ENCODE measurements around the gene ZNF57.

The ZNF57 gene

DNA sequence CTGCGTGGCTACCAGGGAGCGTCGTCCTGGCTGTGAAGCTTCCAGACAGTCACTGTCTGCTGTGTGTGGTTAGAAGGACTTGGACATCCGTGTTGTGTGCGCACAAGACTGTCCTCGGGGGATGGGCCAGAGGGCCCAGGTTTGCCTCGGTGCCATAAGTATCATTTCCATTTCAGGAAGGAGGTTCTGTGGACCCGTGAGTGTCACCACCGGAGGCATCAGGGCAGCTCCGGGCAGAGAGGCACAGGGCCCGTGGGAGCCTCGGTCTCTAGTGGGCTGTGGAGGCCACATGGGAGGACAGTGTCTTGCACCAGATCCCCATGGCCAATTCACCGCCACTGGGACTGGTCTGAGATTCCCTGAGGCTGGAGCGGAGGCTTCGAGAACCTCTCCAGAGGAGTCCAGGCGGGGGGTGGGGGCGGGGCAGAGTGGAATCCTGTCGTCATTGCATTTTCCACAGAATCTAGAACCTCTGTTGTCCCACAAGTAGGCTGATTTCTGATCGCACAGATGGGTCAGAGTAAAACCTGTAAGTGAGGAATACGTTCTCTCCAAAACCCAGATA is 6.0 kb downstream of the ZNF57 start:
- no peaks in the 10 kb centered on the region for H3K9me3 ChIP-seq (ENCODE audit: low read length)
- no peak overlapping the region for H3K9ac ChIP-seq (ENCODE audit: low read length)
- no peaks in the 10 kb centered on the region for H3K36me3 ChIP-seq (ENCODE audit: insufficient read depth, low read length)
- no peaks in the 10 kb centered on the region for H3K9me2 ChIP-seq (ENCODE audit: low read depth, low read length)
- no peak overlapping the region for H3K27ac ChIP-seq (ENCODE audit: low read depth, low read length, poor library complexity, severe bottlenecking)
- no peaks in the 10 kb centered on the region for H3K79me2 ChIP-seq (ENCODE audit: insufficient read depth, low read length)
- no peaks in the 10 kb centered on the region for H4K20me1 ChIP-seq (ENCODE audit: insufficient read depth, low read length)
- TF ChIP-seq EZH2 (IDR thresholded peaks at IDR 0.05; ENCODE audit: borderline replicate concordance, low read length): no peak
- TF ChIP-seq, protein P1, sequence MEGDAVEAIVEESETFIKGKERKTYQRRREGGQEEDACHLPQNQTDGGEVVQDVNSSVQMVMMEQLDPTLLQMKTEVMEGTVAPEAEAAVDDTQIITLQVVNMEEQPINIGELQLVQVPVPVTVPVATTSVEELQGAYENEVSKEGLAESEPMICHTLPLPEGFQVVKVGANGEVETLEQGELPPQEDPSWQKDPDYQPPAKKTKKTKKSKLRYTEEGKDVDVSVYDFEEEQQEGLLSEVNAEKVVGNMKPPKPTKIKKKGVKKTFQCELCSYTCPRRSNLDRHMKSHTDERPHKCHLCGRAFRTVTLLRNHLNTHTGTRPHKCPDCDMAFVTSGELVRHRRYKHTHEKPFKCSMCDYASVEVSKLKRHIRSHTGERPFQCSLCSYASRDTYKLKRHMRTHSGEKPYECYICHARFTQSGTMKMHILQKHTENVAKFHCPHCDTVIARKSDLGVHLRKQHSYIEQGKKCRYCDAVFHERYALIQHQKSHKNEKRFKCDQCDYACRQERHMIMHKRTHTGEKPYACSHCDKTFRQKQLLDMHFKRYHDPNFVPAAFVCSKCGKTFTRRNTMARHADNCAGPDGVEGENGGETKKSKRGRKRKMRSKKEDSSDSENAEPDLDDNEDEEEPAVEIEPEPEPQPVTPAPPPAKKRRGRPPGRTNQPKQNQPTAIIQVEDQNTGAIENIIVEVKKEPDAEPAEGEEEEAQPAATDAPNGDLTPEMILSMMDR (IDR thresholded peaks at IDR 0.05; ENCODE audit: low read length): no peak
- no peak overlapping the region for H2AFZ ChIP-seq (ENCODE audit: low read length)
- H3K4me2 ChIP-seq (ENCODE audit: low read length): no peak overlapping the region
- no peaks in the 10 kb centered on the region for H3K4me1 ChIP-seq (ENCODE audit: insufficient read depth, low read length, severe bottlenecking)
- H3F3A ChIP-seq (ENCODE audit: insufficient read depth, low read length): no peaks in the 10 kb centered on the region
- H3K27me3 ChIP-seq (ENCODE audit: insufficient read depth, low read length): no peaks in the 10 kb centered on the region; the same call in 1 of the 2 replicates
- H3K4me3 ChIP-seq (ENCODE audit: low read depth, low read length, poor library complexity, severe bottlenecking): no peak overlapping the region

DNA sequence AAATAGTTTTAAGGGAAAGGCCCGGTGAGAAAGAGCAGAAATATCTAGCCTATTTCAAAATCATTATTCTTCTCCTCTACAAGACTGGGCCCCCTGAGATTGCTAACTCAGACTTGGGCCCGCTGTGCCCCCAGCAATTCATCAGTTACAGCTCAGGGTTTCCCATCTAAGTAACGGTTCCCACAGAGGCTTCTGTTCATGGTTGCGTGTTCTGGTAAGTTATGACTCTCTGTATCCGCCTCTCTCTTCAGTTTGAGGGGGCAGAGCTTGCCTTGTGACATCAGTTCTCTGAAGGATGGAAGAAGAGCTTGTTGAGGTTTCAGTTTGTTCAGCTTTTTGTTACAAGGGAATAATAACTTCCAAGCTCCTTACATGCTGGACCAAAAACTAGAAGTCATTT is 11.6 kb downstream of the ZNF57 start:
- Histone ChIP-seq H3K9ac (ENCODE audit: low read length) (no peak overlapping the region), H2AFZ (ENCODE audit: low read length) (no peak overlapping the region), H3K4me3 (ENCODE audit: low read depth, low read length, poor library complexity, severe bottlenecking) (no peak overlapping the region), H3F3A (ENCODE audit: insufficient read depth, low read length) (no peaks in the 10 kb centered on the region), H3K36me3 (ENCODE audit: insufficient read depth, low read length) (no peaks in the 10 kb centered on the region; the same call in 1 of the 2 replicates), H3K4me1 (ENCODE audit: insufficient read depth, low read length, severe bottlenecking) (no peaks in the 10 kb centered on the region), H3K79me2 (ENCODE audit: insufficient read depth, low read length) (no peaks in the 10 kb centered on the region), H3K9me2 (ENCODE audit: low read depth, low read length) (no peaks in the 10 kb centered on the region), H3K27me3 (ENCODE audit: insufficient read depth, low read length) (no peaks in the 10 kb centered on the region; the same call in 1 of the 2 replicates), H3K9me3 (ENCODE audit: low read length) (no peaks in the 10 kb centered on the region), H3K4me2 (ENCODE audit: low read length) (no peak overlapping the region), H3K27ac (ENCODE audit: low read depth, low read length, poor library complexity, severe bottlenecking) (no peak overlapping the region), H4K20me1 (ENCODE audit: insufficient read depth, low read length) (no peaks in the 10 kb centered on the region)
- no peak for TF ChIP-seq EZH2 (IDR thresholded peaks at IDR 0.05; ENCODE audit: borderline replicate concordance, low read length)
- TF ChIP-seq, protein P1 (IDR thresholded peaks at IDR 0.05; ENCODE audit: low read length): no peak

DNA sequence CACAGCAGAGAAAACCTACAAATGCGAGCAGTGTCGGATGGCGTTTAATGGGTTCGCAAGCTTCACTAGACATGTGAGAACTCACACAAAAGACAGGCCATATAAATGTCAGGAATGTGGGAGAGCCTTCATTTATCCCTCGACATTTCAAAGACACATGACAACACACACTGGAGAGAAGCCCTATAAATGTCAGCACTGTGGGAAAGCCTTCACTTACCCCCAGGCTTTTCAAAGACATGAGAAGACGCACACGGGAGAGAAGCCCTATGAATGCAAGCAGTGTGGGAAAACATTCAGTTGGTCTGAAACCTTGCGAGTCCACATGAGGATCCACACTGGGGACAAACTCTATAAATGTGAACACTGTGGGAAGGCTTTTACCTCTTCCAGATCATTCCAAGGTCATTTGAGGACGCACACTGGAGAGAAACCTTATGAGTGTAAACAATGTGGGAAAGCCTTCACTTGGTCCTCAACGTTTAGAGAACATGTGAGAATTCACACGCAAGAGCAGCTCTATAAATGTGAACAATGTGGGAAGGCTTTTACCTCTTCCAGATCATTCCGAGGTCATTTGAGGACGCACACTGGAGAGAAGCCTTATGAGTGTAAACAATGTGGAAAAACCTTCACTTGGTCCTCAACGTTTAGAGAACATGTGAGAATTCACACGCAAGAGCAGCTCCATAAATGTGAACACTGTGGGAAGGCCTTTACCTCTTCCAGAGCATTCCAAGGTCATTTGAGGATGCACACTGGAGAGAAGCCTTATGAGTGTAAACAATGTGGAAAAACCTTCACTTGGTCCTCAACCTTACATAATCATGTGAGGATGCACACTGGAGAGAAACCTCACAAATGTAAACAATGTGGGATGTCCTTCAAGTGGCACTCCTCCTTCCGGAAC is 16.8 kb downstream of the ZNF57 start:
- Histone ChIP-seq H3K9me2 (ENCODE audit: low read depth, low read length) (no peaks in the 10 kb centered on the region), H3K9me3 (ENCODE audit: low read length) (peaks cover 4% of the 10 kb centered on the region; the same call in 1 of the 2 replicates), H3K4me2 (ENCODE audit: low read length) (no peak overlapping the region), H3K9ac (ENCODE audit: low read length) (no peak overlapping the region), H2AFZ (ENCODE audit: low read length) (no peak overlapping the region), H3K4me1 (ENCODE audit: insufficient read depth, low read length, severe bottlenecking) (no peaks in the 10 kb centered on the region), H3K36me3 (ENCODE audit: insufficient read depth, low read length) (no peaks in the 10 kb centered on the region; the same call in 1 of the 2 replicates), H3F3A (ENCODE audit: insufficient read depth, low read length) (no peaks in the 10 kb centered on the region), H3K79me2 (ENCODE audit: insufficient read depth, low read length) (no peaks in the 10 kb centered on the region), H3K4me3 (ENCODE audit: low read depth, low read length, poor library complexity, severe bottlenecking) (no peak overlapping the region), H4K20me1 (ENCODE audit: insufficient read depth, low read length) (no peaks in the 10 kb centered on the region), H3K27ac (ENCODE audit: low read depth, low read length, poor library complexity, severe bottlenecking) (no peak overlapping the region), H3K27me3 (ENCODE audit: insufficient read depth, low read length) (peaks cover 4% of the 10 kb centered on the region; the same call in 1 of the 2 replicates)
- TF ChIP-seq EZH2 (IDR thresholded peaks at IDR 0.05; ENCODE audit: borderline replicate concordance, low read length): no peak
- TF ChIP-seq, protein P1 (IDR thresholded peaks at IDR 0.05; ENCODE audit: low read length): no peak

Measured in OCI-LY1 (cell line).